Cardiac muscle cell (in vitro differentiated cells and primary cell): Measurements from ENCODE around the gene RFLNA. TPM values are rescaled to one million over a fixed set of nuclear protein-coding genes. Genes with fewer than 3 reads are reported as not detected.

Source experiments
- DNase-seq, 2 donors: peaks; one replicate each; pipeline versions ENCODE4 v3.0.0 to v3.0.0-alpha.2; 2010 to 2017; ENCODE audit warnings: low read depth in 1 of 2, low spot score in 1 of 2
- H3K27ac ChIP-seq: fragments of 200-600 bp; sonication (generic); 2 replicates; pipeline ENCODE4 v1.5.1; 2016
- H3K27me3 ChIP-seq: fragments of 200-600 bp; sonication (generic); 2 replicates; pipeline ENCODE4 v1.6.0; 2016; ENCODE audit warnings: control low read depth
- H3K36me3 ChIP-seq: fragments of 200-600 bp; sonication (generic); 2 replicates; pipeline ENCODE4 v1.5.1; 2016; ENCODE audit warnings: control low read depth
- H3K4me1 ChIP-seq: fragments of 200-600 bp; sonication (generic); 2 replicates; pipeline ENCODE4 v1.8.1; 2017; ENCODE audit warnings: low read depth, mild to moderate bottlenecking, mixed run types
- H3K4me3 ChIP-seq: fragments of 200-600 bp; sonication (generic); 2 replicates; pipeline ENCODE4 v1.5.1; 2016; ENCODE audit warnings: mild to moderate bottlenecking
- H3K9me3 ChIP-seq: fragments of 200-600 bp; sonication (generic); 2 replicates; pipeline ENCODE4 v1.5.1; 2017; ENCODE audit warnings: low read depth, mild to moderate bottlenecking, control low read depth
- polyA plus RNA-seq: library from polyadenylated mRNA; unstranded; fragments of >200 nt; fragmentation: Nextera tagmentation; extraction: Ambion mirVana; gene quantifications from 2 replicates; pipeline ENCODE4 v1.2.1, GENCODE V29; 2016
- total RNA-seq: library from RNA; depleted of rRNA; stranded (reverse); fragments of >200 nt; gene quantifications from 2 replicates; pipeline ENCODE4 v1.2.3, GENCODE V29; 2016
- TF ChIP-seq, protein P1 (sequence below): IDR thresholded peaks from 2 replicates; pipeline ENCODE4 v1.5.1; 2012; ENCODE audit warnings: low read depth, mild to moderate bottlenecking, low read length

Gene RFLNA
- total and polyA plus RNA-seq, 2 experiments from 2014 or later, result 1.8 to 4.5 TPM

GRCh38 chr12:124302241-124302806 lies 7.4 kb downstream of the RFLNA start:
- no peaks in the 10 kb centered on the region for H3K9me3 ChIP-seq
- DNase-seq, result no peak
- H3K36me3 ChIP-seq, result no peaks in the 10 kb centered on the region
- no peak overlapping the region for H3K27ac ChIP-seq
- no peaks in the 10 kb centered on the region for H3K4me1 ChIP-seq
- peaks cover 7% of the 10 kb centered on the region for H3K27me3 ChIP-seq
- TF ChIP-seq, protein P1, sequence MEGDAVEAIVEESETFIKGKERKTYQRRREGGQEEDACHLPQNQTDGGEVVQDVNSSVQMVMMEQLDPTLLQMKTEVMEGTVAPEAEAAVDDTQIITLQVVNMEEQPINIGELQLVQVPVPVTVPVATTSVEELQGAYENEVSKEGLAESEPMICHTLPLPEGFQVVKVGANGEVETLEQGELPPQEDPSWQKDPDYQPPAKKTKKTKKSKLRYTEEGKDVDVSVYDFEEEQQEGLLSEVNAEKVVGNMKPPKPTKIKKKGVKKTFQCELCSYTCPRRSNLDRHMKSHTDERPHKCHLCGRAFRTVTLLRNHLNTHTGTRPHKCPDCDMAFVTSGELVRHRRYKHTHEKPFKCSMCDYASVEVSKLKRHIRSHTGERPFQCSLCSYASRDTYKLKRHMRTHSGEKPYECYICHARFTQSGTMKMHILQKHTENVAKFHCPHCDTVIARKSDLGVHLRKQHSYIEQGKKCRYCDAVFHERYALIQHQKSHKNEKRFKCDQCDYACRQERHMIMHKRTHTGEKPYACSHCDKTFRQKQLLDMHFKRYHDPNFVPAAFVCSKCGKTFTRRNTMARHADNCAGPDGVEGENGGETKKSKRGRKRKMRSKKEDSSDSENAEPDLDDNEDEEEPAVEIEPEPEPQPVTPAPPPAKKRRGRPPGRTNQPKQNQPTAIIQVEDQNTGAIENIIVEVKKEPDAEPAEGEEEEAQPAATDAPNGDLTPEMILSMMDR, result no peak
- no peak overlapping the region for H3K4me3 ChIP-seq

GRCh38 chr12:124302807-124303578 lies 8.1 kb downstream of the RFLNA start:
- no peaks in the 10 kb centered on the region for H3K36me3 ChIP-seq
- H3K9me3 ChIP-seq, result no peaks in the 10 kb centered on the region
- H3K4me1 ChIP-seq, result no peaks in the 10 kb centered on the region
- DNase-seq, result no peak
- no peak overlapping the region for H3K27ac ChIP-seq
- TF ChIP-seq, protein P1, result no peak
- no peak overlapping the region for H3K4me3 ChIP-seq
- H3K27me3 ChIP-seq, result peaks cover under 1% of the 10 kb centered on the region

GRCh38 chr12:124303579-124304313 lies 8.9 kb downstream of the RFLNA start:
- Histone ChIP-seq H3K4me1 (no peaks in the 10 kb centered on the region), H3K27me3 (no peaks in the 10 kb centered on the region), H3K27ac (no peak overlapping the region), H3K36me3 (no peaks in the 10 kb centered on the region), H3K9me3 (no peaks in the 10 kb centered on the region), H3K4me3 (no peak overlapping the region)
- no peak for DNase-seq
- TF ChIP-seq, protein P1, result no peak

DNA sequence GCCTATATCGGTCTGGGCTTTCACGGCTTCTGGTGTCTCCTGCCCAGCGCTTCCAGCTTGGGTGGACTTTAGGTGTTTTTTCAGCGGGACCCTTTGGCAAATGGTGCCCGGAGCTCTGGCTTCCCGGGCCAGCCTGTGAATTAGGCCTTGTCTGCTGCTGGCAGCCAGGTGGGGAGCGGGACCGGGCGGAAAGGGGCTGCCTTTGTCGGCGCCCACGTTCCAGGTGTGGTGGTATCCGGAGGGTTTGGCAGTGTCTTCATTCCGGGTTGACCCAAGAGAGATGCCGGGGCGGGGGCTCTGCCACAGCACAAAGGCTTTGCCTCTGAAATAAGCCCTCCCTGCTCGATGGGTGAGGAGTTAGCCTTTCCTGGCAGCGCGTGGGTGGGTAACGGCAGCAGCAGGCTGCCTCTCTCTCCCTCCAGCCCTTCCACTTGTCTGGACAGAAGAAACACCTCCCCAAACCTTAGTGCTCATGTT lies 9.5 kb downstream of the RFLNA start:
- no peaks in the 10 kb centered on the region for H3K9me3 ChIP-seq
- H3K27ac ChIP-seq, result no peak overlapping the region
- no peaks in the 10 kb centered on the region for H3K4me1 ChIP-seq
- H3K27me3 ChIP-seq, result no peaks in the 10 kb centered on the region
- TF ChIP-seq, protein P1, result no peak
- no peak overlapping the region for H3K4me3 ChIP-seq
- no peak for DNase-seq
- H3K36me3 ChIP-seq, result no peaks in the 10 kb centered on the region

DNA sequence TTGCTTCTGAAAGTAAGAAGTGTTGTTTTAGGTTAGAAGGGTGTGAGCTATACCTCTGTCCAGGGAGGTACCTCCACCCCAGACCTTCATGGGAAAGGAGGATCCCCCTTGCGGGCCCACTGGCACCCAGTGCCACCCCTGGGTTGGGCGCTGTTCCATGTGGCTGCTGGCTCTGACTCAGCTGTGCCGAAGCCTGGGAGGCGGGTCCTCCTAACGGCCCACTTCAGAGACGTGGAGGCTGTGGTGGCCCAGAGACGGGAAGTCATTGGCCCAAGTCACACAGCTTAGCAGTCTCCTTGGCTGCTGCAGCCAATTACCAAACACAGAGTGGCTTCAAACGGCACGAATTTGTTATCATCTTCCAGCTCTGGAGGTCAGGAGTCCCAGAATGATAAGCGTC lies 10.2 kb downstream of the RFLNA start:
- Histone ChIP-seq H3K27me3 (no peaks in the 10 kb centered on the region), H3K27ac (no peak overlapping the region), H3K4me1 (no peaks in the 10 kb centered on the region), H3K9me3 (no peaks in the 10 kb centered on the region), H3K36me3 (no peaks in the 10 kb centered on the region), H3K4me3 (no peak overlapping the region)
- DNase-seq, result no peak
- TF ChIP-seq, protein P1, result no peak
